Liver (tissue), 3 donors: ENCODE data around the gene SIRT6.

Experiments
- JUND ChIP-seq, 2 donors: IDR thresholded peaks; 2 replicates each; pipeline ENCODE4 v1.6.1; 2016; ENCODE audit warnings: antibody characterized with exemption in 2 of 2
- RAD21 ChIP-seq, 2 donors: IDR thresholded peaks; 2 replicates each; pipeline ENCODE4 v1.6.1; 2016; ENCODE audit warnings: antibody characterized with exemption in 2 of 2, mild to moderate bottlenecking in 2 of 2
- TF ChIP-seq, protein P1 (sequence below): fragments of 150-350 bp; IDR thresholded peaks from 2 replicates; pipeline ENCODE4 v1.5.1; 2017; ENCODE audit warnings: improper control_type of control experiment, low read depth, low read length; ENCODE audit not compliant: missing input control
- TF ChIP-seq, protein P2 (sequence below): IDR thresholded peaks from 2 replicates; pipeline ENCODE4 v1.6.1; 2016; ENCODE audit warnings: antibody characterized with exemption, mild to moderate bottlenecking
- TF ChIP-seq, protein P3 (sequence below): IDR thresholded peaks from 2 replicates; pipeline ENCODE4 v1.6.1; 2016; ENCODE audit warnings: antibody characterized with exemption
- TF ChIP-seq, protein P4 (sequence below): IDR thresholded peaks from 2 replicates; pipeline ENCODE4 v1.6.1; 2016; ENCODE audit warnings: antibody characterized with exemption
- donor health status: healthy.
- donor health status: healthy.

DNA sequence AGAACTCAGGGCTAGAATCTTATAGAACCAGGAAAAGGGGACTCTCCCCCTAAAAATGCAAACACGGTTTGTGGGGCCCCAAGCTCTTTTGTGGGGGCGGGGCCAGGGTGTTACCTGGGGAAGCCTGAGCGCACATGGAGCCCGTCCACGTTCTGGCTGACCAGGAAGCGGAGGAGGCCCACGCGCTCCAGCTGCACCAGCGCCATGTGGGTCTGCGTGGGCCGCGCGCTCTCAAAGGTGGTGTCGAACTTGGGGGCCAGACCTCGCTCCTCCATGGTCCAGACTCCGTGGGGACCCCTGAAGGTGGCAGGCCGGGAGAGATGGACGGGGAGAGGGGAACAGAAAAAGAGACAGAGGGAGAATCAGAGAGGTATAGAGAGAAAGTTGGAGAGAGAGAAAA lies 3.4 kb downstream of the SIRT6 start:
- TF ChIP-seq JUND (IDR thresholded peaks at IDR 0.05) = no peak
- TF ChIP-seq, protein P1, sequence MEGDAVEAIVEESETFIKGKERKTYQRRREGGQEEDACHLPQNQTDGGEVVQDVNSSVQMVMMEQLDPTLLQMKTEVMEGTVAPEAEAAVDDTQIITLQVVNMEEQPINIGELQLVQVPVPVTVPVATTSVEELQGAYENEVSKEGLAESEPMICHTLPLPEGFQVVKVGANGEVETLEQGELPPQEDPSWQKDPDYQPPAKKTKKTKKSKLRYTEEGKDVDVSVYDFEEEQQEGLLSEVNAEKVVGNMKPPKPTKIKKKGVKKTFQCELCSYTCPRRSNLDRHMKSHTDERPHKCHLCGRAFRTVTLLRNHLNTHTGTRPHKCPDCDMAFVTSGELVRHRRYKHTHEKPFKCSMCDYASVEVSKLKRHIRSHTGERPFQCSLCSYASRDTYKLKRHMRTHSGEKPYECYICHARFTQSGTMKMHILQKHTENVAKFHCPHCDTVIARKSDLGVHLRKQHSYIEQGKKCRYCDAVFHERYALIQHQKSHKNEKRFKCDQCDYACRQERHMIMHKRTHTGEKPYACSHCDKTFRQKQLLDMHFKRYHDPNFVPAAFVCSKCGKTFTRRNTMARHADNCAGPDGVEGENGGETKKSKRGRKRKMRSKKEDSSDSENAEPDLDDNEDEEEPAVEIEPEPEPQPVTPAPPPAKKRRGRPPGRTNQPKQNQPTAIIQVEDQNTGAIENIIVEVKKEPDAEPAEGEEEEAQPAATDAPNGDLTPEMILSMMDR = no peak
- TF ChIP-seq, protein P2, sequence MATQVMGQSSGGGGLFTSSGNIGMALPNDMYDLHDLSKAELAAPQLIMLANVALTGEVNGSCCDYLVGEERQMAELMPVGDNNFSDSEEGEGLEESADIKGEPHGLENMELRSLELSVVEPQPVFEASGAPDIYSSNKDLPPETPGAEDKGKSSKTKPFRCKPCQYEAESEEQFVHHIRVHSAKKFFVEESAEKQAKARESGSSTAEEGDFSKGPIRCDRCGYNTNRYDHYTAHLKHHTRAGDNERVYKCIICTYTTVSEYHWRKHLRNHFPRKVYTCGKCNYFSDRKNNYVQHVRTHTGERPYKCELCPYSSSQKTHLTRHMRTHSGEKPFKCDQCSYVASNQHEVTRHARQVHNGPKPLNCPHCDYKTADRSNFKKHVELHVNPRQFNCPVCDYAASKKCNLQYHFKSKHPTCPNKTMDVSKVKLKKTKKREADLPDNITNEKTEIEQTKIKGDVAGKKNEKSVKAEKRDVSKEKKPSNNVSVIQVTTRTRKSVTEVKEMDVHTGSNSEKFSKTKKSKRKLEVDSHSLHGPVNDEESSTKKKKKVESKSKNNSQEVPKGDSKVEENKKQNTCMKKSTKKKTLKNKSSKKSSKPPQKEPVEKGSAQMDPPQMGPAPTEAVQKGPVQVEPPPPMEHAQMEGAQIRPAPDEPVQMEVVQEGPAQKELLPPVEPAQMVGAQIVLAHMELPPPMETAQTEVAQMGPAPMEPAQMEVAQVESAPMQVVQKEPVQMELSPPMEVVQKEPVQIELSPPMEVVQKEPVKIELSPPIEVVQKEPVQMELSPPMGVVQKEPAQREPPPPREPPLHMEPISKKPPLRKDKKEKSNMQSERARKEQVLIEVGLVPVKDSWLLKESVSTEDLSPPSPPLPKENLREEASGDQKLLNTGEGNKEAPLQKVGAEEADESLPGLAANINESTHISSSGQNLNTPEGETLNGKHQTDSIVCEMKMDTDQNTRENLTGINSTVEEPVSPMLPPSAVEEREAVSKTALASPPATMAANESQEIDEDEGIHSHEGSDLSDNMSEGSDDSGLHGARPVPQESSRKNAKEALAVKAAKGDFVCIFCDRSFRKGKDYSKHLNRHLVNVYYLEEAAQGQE = no peak
- TF ChIP-seq, protein P3, sequence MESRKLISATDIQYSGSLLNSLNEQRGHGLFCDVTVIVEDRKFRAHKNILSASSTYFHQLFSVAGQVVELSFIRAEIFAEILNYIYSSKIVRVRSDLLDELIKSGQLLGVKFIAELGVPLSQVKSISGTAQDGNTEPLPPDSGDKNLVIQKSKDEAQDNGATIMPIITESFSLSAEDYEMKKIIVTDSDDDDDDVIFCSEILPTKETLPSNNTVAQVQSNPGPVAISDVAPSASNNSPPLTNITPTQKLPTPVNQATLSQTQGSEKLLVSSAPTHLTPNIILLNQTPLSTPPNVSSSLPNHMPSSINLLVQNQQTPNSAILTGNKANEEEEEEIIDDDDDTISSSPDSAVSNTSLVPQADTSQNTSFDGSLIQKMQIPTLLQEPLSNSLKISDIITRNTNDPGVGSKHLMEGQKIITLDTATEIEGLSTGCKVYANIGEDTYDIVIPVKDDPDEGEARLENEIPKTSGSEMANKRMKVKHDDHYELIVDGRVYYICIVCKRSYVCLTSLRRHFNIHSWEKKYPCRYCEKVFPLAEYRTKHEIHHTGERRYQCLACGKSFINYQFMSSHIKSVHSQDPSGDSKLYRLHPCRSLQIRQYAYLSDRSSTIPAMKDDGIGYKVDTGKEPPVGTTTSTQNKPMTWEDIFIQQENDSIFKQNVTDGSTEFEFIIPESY = no peak
- TF ChIP-seq RAD21 (IDR thresholded peaks at IDR 0.05) = no peak
- TF ChIP-seq, protein P4, sequence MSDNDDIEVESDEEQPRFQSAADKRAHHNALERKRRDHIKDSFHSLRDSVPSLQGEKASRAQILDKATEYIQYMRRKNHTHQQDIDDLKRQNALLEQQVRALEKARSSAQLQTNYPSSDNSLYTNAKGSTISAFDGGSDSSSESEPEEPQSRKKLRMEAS = no peak
